Stromal cell of bone marrow (primary cell): ENCODE results near the gene CST7.

Experiments
- DNase-seq: peaks from one replicate; pipeline ENCODE4 v3.0.0-alpha.2; 2012; ENCODE audit warnings: low read depth

Gene CST7

GRCh38 chr20:24964506-24964840, 15.4 kb downstream of the CST7 start:
- no peak for DNase-seq

DNA sequence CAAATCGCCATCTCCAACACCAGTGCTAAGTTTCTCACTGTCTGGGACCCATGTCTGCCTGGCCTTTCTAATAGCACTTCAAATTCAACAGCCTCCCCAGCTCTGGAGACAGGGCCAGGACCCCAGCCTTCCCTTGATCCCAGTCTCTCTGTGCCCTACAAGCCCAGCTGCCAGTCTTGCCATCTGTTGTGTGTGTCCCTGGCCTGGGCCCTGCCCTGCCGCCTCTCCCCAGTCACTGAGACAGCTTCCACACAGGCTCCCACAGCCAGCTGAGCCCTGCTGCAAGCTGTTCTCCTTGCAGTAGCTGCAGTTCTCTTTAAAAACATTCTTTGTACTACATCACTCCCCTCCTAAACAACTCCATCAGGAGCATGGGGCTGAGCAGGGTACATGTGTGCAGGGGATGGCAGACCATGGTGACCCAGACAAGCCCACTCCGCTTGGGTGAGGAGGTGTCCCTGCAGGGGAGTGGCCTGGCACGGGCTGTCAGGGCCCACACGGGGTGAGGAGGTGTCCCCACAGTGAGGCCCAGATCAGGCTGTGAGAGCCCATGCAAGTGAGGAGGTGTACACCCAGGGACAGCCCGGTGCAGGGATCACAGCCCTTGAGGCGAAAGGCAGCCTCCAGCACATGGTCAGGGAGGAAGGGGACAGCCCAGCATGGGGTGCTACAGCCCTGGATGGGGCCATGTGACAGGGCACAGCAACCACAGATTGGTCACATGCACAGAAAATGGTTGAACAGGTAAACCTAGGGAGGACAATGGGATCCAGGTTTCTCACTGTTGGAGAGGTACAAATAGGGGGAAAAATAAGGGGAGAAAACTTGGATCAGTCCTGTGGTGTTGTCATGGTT, 16.2 kb downstream of the CST7 start:
- DNase-seq, result no peak

- no peak for DNase-seq
Observed at GRCh38 chr20:24966317-24967012, 17.4 kb downstream of the CST7 start.

- DNase-seq, result no peak
Observed at GRCh38 chr20:24968278-24968800, 19.3 kb downstream of the CST7 start.

DNA sequence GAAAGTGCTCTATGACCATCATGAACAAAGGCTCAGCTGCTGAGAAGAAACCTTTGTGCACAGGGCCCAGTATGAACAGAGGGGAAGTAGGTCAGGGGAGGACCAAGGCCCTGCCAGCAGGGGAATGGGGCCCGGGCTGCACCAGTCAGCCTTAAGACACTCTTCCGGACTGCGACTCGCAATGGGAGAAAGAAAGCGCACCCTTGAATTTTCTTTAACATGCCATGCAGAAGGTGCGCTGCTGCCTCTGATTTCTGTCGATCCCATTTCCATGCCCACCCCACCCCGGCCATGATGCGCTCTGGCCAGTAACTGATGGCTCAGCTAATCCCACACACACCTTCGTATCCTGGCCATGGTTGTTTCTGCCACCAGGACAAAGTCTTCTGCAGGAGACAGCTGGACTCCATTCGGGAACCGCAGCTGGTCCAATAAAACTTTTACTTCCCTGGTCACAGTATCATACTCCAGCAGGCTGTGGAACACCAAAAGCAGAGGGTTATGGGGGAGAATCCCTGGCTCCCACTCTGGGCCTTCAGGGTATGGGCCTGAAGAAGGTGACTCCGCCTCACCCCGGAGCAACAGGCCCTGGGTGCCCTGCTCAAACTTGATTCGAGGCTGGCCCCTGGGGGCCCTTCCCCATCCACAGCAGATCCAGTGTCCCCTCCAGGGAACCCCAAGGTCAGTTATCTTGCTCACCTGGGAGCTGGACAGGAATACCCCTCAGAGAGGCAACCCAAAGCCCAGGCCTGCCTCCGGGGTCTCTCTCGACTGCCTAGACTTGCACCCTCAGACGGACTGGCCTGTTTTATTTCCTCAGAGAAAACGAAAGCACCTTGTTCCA, 20.3 kb downstream of the CST7 start:
- no peak for DNase-seq

DNA sequence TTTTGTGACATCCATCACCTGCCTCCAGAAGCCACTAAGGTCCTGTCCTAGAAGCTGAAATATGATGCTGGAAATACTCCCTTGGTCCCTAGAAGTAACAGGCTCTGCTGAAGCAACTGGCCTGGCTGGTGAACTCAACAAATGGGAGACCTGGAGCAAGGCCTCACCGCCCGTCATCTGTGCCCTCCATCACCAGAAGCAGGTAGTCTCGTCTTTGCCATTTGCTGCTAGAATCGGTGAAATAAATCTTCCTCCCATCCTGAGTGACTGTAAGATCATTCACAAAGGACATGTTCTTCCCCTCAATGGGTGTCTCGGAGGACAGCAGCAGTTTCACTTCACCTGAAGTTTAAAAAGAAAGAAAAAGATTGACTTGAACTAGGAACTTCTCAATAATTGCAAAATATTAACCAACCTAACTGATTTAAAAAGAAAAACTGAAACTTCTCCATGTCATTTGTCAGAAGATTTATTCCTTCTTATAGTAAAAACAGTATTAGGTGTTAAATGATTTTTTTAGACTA, 21.0 kb downstream of the CST7 start:
- DNase-seq, result no peak

DNA sequence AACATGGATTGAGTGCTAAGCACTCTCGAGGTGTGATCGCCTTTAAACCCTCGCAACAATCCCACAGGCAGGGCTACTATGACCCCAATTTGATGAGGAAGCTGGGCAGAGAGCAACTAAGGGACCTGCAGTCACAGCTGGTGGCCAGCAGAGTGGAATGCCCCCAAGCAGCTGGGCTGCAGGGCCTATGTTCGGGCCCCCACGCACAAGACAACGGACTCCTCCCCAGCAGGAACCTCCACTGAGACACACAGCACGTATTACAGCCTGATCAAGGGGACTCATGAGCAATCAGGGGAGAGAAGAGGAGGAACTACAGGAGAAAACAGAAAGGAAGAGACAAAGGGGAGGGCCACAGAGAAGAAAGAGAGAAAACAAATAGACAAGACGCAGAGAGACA, 21.7 kb downstream of the CST7 start:
- no peak for DNase-seq

GRCh38 chr20:24971376-24972101, 22.5 kb downstream of the CST7 start:
- no peak for DNase-seq

GRCh38 chr20:24972341-24972740, 23.3 kb downstream of the CST7 start:
- no peak for DNase-seq

- DNase-seq, result no peak
Observed at GRCh38 chr20:24977336-24977735, 28.3 kb downstream of the CST7 start.

DNA sequence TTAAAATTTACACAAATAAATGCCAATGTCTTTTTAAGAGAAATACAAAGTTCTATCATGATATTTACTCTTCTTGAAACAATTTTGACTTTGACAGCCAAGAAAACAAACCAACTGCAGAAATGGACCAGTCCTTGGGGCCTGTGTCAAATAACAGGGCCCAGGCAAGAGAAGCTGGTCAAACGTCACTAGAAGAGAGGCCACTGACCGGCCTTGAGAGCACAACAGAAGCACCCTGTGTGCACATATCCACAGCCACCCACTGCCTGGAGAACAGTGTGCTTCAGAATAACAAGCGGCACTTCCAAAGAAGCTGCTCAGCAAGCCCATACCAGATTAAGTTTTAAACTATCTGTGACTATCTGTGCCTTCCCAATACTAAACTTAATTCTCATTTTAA, 28.7 kb downstream of the CST7 start:
- DNase-seq, result no peak

DNA sequence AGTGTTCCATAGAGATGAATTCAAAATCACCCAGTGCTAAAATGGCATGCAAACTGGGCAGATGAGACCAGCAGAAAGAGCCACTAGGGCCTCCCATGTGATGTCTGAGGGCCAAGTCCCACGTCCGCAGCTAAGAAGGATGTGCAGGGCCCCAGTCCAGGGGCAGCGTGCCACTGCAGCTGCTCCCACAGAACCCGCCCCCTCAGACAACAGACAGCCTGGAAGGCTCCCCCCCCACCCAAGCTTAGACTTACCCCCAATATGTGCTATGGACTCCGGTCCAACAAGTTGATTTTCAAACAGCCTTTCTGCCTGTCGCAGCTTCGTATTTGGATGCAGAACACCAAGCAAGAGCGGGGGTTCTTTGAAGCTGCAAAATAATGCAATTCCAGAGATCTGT, 29.4 kb downstream of the CST7 start:
- no peak for DNase-seq

- no peak for DNase-seq
Observed at GRCh38 chr20:24979036-24979960, 30.2 kb downstream of the CST7 start.

- DNase-seq, result no peak
Observed at GRCh38 chr20:24980291-24981053, 31.4 kb downstream of the CST7 start.

GRCh38 chr20:24981282-24981681, 32.2 kb downstream of the CST7 start:
- no peak for DNase-seq

GRCh38 chr20:24981790-24982189, 32.7 kb downstream of the CST7 start:
- peak; percentile 31 for DNase-seq

GRCh38 chr20:24983896-24984295, 34.8 kb downstream of the CST7 start:
- DNase-seq, result no peak

- DNase-seq, result no peak
Observed at GRCh38 chr20:24984961-24985640, 36.0 kb downstream of the CST7 start.

- DNase-seq, result no peak
Observed at GRCh38 chr20:24985802-24986201, 36.7 kb downstream of the CST7 start.
